Measurements from ENCODE around the gene SUGCT. TPM values are rescaled to one million over a fixed set of nuclear protein-coding genes. Genes with fewer than 3 reads are reported as not detected.

The SUGCT gene
- total and polyA plus RNA-seq, 2 of the 13 experiments (the other 11 are each of a cell fraction or from before 2014, with no cell fraction given), result 10.1 to 22.2 TPM

DNA sequence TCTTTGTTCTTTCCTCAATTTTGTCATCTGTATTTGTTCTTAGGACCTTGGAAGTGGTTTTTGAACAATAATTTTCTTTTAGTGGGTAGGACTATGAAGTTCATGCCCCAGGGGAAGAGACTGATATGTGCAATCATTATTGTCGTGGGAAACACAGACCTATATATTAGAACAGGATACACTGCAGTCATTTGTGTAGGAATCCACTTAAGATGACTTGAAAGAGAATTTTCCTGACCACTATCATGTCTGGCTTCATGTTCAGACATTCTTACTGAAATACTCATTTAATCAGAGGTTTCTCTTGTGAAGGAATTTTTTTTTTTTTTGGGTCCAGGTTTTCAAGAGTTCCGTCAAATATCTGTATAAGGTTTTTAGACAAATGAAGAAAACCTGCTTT, 163.6 kb downstream of the SUGCT start:
- in situ Hi-C loops (cut with HindIII; ENCODE audit: extremely low pct_ligation_motif_present, low pct_unique_long_range_greater_than_20kb) (no loop called here), intact Hi-C loops (cut with micrococcal nuclease; ENCODE audit: unreplicated experiment) (no loop called here)
- Histone ChIP-seq H3K4me1 (ENCODE audit: insufficient read depth, low read length) (no peaks in the 10 kb centered on the region), H3K9ac (ENCODE audit: insufficient read depth, low read depth, low read length) (no peak overlapping the region), H2AFZ (ENCODE audit: low read length) (no peak overlapping the region), H3K27ac (ENCODE audit: extremely low read length, insufficient read depth, low read length) (no peak overlapping the region), H3K9me3 (ENCODE audit: low read length) (no peaks in the 10 kb centered on the region), H3K4me3 (replicated peaks in 1 of 3; ENCODE audit: insufficient read depth in 1 of 3, low read depth in 2 of 3, low read length in 3 of 3) (no peak overlapping the region), H4K20me1 (ENCODE audit: insufficient read depth, low read length) (no peaks in the 10 kb centered on the region), H3K27me3 (ENCODE audit: control insufficient read depth in 1 of 2, insufficient read depth in 2 of 2, low read length in 2 of 2) (no peaks in the 10 kb centered on the region), H3K36me3 (replicated peaks in 1 of 2; ENCODE audit: control insufficient read depth in 1 of 2, insufficient read depth in 2 of 2, low read length in 2 of 2) (no peaks in the 10 kb centered on the region), H3K4me2 (ENCODE audit: low read depth, low read length) (no peak overlapping the region), H3K79me2 (ENCODE audit: insufficient read depth, low read length) (no peaks in the 10 kb centered on the region)
- 66% methylated on average over 2 of the region's 2 CpGs for WGBS (ENCODE audit: low lambda C conversion rate)
- CTCF ChIA-PET (ENCODE audit: low intra/inter-chr PET ratio, low total read pairs), result no interaction called here
- no peak for ATAC-seq
- POLR2A ChIA-PET, result no interaction called here
- TF ChIP-seq ESRRA (CRISPR knock-in tag; IDR thresholded peaks at IDR 0.05; ENCODE audit: low read depth) (no peak), XRCC5 (optimal IDR thresholded peaks at IDR 0.05; ENCODE audit: low read length) (no peak), ONECUT2 (CRISPR knock-in tag; IDR thresholded peaks at IDR 0.05) (no peak), ZC3H13 (CRISPR knock-in tag; IDR thresholded peaks at IDR 0.05) (no peak), ZNF382 (CRISPR knock-in tag; IDR thresholded peaks at IDR 0.05; ENCODE audit: borderline replicate concordance) (no peak), ZNF556 (CRISPR knock-in tag; IDR thresholded peaks at IDR 0.05; ENCODE audit: borderline replicate concordance) (no peak), ZNF761 (CRISPR knock-in tag; conservative IDR thresholded peaks at IDR 0.05) (no peak), NR3C1 (CRISPR knock-in tag; IDR thresholded peaks at IDR 0.05) (no peak), GLI4 (CRISPR knock-in tag; IDR thresholded peaks at IDR 0.05; ENCODE audit: borderline replicate concordance) (no peak), SUZ12 (IDR thresholded peaks at IDR 0.05; ENCODE audit: low read depth, low read length) (no peak), ZNF550 (CRISPR knock-in tag; IDR thresholded peaks at IDR 0.05; ENCODE audit: borderline replicate concordance) (no peak), MBD4 (IDR thresholded peaks at IDR 0.05; ENCODE audit: borderline replicate concordance, low read length) (no peak)
- TF ChIP-seq, protein P1, sequence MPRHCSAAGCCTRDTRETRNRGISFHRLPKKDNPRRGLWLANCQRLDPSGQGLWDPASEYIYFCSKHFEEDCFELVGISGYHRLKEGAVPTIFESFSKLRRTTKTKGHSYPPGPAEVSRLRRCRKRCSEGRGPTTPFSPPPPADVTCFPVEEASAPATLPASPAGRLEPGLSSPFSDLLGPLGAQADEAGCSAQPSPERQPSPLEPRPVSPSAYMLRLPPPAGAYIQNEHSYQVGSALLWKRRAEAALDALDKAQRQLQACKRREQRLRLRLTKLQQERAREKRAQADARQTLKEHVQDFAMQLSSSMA (CRISPR knock-in tag; IDR thresholded peaks at IDR 0.05), result no peak
- TF ChIP-seq, protein P2, sequence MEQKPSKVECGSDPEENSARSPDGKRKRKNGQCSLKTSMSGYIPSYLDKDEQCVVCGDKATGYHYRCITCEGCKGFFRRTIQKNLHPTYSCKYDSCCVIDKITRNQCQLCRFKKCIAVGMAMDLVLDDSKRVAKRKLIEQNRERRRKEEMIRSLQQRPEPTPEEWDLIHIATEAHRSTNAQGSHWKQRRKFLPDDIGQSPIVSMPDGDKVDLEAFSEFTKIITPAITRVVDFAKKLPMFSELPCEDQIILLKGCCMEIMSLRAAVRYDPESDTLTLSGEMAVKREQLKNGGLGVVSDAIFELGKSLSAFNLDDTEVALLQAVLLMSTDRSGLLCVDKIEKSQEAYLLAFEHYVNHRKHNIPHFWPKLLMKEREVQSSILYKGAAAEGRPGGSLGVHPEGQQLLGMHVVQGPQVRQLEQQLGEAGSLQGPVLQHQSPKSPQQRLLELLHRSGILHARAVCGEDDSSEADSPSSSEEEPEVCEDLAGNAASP (CRISPR knock-in tag; IDR thresholded peaks at IDR 0.05; ENCODE audit: borderline replicate concordance), result no peak
- TF ChIP-seq, protein P3, sequence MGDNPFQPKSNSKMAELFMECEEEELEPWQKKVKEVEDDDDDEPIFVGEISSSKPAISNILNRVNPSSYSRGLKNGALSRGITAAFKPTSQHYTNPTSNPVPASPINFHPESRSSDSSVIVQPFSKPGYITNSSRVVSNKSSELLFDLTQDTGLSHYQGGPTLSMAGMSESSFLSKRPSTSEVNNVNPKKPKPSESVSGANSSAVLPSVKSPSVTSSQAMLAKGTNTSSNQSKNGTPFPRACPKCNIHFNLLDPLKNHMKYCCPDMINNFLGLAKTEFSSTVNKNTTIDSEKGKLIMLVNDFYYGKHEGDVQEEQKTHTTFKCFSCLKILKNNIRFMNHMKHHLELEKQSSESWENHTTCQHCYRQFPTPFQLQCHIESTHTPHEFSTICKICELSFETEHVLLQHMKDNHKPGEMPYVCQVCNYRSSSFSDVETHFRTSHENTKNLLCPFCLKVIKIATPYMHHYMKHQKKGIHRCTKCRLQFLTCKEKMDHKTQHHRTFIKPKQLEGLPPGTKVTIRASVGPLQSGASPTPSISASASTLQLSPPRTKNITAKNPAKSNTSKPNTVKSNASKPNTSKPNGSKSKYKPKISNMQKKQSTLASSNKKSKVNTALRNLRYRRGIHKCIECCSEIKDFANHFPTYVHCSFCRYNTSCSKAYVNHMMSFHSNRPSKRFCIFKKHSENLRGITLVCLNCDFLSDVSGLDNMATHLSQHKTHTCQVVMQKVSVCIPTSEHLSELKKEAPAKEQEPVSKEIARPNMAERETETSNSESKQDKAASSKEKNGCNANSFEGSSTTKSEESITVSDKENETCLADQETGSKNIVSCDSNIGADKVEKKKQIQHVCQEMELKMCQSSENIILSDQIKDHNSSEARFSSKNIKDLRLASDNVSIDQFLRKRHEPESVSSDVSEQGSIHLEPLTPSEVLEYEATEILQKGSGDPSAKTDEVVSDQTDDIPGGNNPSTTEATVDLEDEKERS (CRISPR knock-in tag; IDR thresholded peaks at IDR 0.05), result no peak
- DNase-seq (ENCODE audit: low spot score), result no peak
- FAIRE-seq, result no peak
- no TSS peak for BruUV-seq (replicated peaks)
